Smooth muscle cell of trachea (primary cell): ENCODE results near the gene TMEM212. TPM values are rescaled to one million over a fixed set of nuclear protein-coding genes. Genes with fewer than 3 reads are reported as not detected.

Experiments used
- total RNA-seq: library from RNA; depleted of rRNA; stranded (reverse); fragments of >200 nt; gene quantifications from 2 replicates; pipeline ENCODE4 v1.2.1, GENCODE V29; 2014

The TMEM212 gene
- total RNA-seq = not detected in 2 replicates

DNA sequence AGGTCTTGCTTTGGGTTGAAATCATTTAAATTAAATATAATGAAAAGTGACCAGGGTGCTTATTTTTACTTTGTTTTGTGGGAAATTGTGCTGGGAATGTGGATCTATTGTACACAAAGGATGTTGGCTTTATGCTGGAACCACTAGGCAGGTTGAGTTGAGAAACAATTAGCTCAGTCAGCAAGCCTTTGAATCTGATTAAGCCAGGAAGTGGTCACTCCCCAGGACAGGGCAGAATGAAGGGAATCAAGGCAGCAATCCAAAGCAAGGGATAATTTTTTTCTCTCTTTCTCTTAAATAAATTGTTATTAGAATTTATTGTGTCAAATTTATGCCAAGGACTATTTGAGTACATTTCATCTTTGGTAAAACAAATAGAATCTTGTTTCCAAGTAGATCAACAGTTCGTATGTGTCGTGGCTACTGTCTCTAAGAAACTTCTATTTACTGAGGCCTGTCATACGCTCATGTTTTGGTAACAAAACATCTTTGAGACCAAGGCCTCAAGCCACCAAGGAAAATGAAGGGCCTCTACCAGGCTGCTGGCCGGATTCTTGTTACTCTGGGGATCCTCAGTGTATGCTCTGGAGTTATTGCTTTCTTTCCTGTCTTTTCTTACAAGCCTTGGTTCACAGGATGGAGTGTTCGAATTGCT, at the start of gene TMEM212:
Gene TMEM212, plus strand, starts transcription at position 486 of the 655 bp plus-strand sequence. Its CDS starts 35 bp downstream, at position 521.

DNA sequence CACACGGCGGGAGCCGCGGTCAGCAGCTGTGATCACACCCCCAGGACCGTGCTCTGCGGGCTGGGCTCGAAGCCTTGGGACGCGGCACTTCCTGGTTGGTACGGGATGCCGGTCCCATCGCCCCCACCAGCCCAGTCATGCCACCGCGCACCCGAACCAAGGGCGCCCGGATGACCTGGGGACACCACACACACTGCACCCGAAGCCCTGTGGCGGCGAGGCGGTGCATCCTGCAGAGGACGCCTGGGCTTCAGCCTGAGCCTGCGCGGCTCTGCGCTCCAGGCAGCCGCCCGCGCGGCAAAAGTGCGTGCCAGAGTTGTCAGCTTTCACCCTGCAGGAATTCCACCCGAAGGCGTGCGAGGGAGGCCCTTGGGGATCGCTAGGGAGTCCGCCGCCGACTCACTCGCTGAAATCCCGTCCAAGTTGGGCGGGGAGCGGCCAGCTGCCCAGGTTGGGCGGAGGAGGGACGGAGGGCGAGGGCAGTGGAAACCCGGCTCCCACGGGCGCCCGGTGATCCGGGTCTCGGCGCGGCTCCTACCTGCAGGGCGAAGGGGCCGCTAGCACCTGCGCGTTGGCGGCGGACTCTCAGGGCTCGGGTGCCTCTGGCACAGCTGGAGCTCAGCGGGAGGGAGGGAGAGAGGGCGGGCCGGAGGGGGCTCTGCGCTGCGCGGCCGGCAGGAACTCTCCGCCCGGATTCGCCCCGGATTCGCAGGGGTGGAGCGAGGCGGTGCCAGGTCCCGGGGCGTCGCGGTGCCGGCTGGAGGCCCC, 33.1 kb upstream of the TMEM212 start, which contains the start of gene PLD1:
Gene PLD1, minus strand, starts transcription at position 623 of the 768 bp plus-strand sequence. CDS start 72,432 bp downstream, outside the sequence.

Other genes starting within 250 kb of the TMEM212 start
- gene PLD1, start 32.9 kb upstream of the TMEM212 start, total RNA-seq = 17.6 and 24.1 TPM in 2 replicates
- gene FNDC3B, start 196.2 kb downstream of the TMEM212 start, total RNA-seq = 83.2 and 85.7 TPM in 2 replicates